ENCODE data around the gene CD164. TPM values are rescaled to one million over a fixed set of nuclear protein-coding genes. Genes with fewer than 3 reads are reported as not detected.

CD164 gene
- total and polyA plus RNA-seq, 2 of the 13 experiments (the other 11 are each of a cell fraction or from before 2014, with no cell fraction given), result 222 to 293 TPM

GRCh38 chr6:109424946-109425345 is 42.7 kb upstream of the CD164 start:
- FAIRE-seq, result no peak
- Histone ChIP-seq H3K79me2 (ENCODE audit: insufficient read depth, low read length) (no peaks in the 10 kb centered on the region), H3K27me3 (ENCODE audit: control insufficient read depth in 1 of 2, insufficient read depth in 2 of 2, low read length in 2 of 2) (no peaks in the 10 kb centered on the region; a peak in 1 of 5 replicates), H3K4me1 (ENCODE audit: insufficient read depth, low read length) (peaks cover 9% of the 10 kb centered on the region), H4K20me1 (ENCODE audit: insufficient read depth, low read length) (no peaks in the 10 kb centered on the region), H3K9me3 (ENCODE audit: low read length) (no peaks in the 10 kb centered on the region), H3K4me3 (replicated peaks in 1 of 3; ENCODE audit: insufficient read depth in 1 of 3, low read depth in 2 of 3, low read length in 3 of 3) (no peak overlapping the region), H3K36me3 (replicated peaks in 1 of 2; ENCODE audit: control insufficient read depth in 1 of 2, insufficient read depth in 2 of 2, low read length in 2 of 2) (no peaks in the 10 kb centered on the region), H2AFZ (ENCODE audit: low read length) (no peak overlapping the region), H3K27ac (ENCODE audit: extremely low read length, insufficient read depth, low read length) (no peak overlapping the region), H3K9ac (ENCODE audit: insufficient read depth, low read depth, low read length) (no peak overlapping the region), H3K4me2 (ENCODE audit: low read depth, low read length) (no peak overlapping the region)
- intact Hi-C loops (cut with micrococcal nuclease; ENCODE audit: unreplicated experiment), result no loop called here
- no TSS peak for BruUV-seq (replicated peaks)
- DNase-seq (ENCODE audit: low spot score), result no peak
- in situ Hi-C loops (cut with HindIII; ENCODE audit: extremely low pct_ligation_motif_present, low pct_unique_long_range_greater_than_20kb), result no loop called here
- no peak for TF ChIP-seq ZBTB7A (CRISPR knock-in tag; IDR thresholded peaks at IDR 0.05)
- TF ChIP-seq, protein P1, sequence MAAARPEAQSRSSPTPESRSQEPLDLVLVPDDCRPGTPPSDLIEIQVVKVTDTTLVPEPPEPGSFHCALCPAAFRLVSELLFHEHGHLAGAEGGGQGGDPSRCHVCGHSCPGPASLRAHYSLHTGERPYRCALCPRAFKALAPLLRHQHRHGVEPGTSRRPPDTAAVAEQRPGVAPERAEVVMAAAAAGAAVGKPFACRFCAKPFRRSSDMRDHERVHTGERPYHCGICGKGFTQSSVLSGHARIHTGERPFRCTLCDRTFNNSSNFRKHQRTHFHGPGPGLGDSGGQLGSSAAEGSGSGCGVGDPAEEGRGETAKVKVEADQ (CRISPR knock-in tag; IDR thresholded peaks at IDR 0.05; ENCODE audit: borderline replicate concordance), result no peak
- no peak for TF ChIP-seq MAFF (IDR thresholded peaks at IDR 0.05; ENCODE audit: low read depth, low read length)
- TF ChIP-seq ZNF451 (CRISPR knock-in tag; IDR thresholded peaks at IDR 0.05), result no peak
- TF ChIP-seq SSRP1 (CRISPR knock-in tag; IDR thresholded peaks at IDR 0.05), result no peak
- no peak for TF ChIP-seq PHB2 (IDR thresholded peaks at IDR 0.05; ENCODE audit: partially characterized antibody)
- no peak for TF ChIP-seq THAP11 (CRISPR knock-in tag; IDR thresholded peaks at IDR 0.05)
- no peak for TF ChIP-seq GZF1 (CRISPR knock-in tag; IDR thresholded peaks at IDR 0.05)
- no peak for TF ChIP-seq GPBP1L1 (CRISPR knock-in tag; IDR thresholded peaks at IDR 0.05)
- TF ChIP-seq ZNF782 (CRISPR knock-in tag; IDR thresholded peaks at IDR 0.05; ENCODE audit: borderline replicate concordance), result no peak
- TF ChIP-seq GATA4 (IDR thresholded peaks at IDR 0.05; ENCODE audit: borderline replicate concordance, low read depth), result no peak
- TF ChIP-seq ZNF101 (CRISPR knock-in tag; IDR thresholded peaks at IDR 0.05; ENCODE audit: borderline replicate concordance, low read depth), result no peak
- no peak for TF ChIP-seq ATM (IDR thresholded peaks at IDR 0.05; ENCODE audit: borderline replicate concordance)
- no peak for TF ChIP-seq HNRNPH1 (optimal IDR thresholded peaks at IDR 0.05; ENCODE audit: low read depth, low read length)
- no peak for ATAC-seq
- ChIA-PET CTCF (ENCODE audit: low intra/inter-chr PET ratio, low total read pairs) (no interaction called here), POLR2A (no interaction called here)
- WGBS (ENCODE audit: low lambda C conversion rate), result 49% methylated on average over 2 of the region's 2 CpGs

Data from HepG2 (cell line).